HG03045 (cell line): ENCODE measurements around the gene VEPH1.
A peak's percentile ranks its signal among the peaks of the same experiment; 100 is the strongest.

Experiments used
- ATAC-seq: cut with Tn5 transposase; IDR thresholded peaks from one replicate; pipeline ENCODE4 v1.9.1; 2021; ENCODE audit warnings: mild to moderate bottlenecking, moderate library complexity; ENCODE audit not compliant: unreplicated experiment

VEPH1 gene

DNA sequence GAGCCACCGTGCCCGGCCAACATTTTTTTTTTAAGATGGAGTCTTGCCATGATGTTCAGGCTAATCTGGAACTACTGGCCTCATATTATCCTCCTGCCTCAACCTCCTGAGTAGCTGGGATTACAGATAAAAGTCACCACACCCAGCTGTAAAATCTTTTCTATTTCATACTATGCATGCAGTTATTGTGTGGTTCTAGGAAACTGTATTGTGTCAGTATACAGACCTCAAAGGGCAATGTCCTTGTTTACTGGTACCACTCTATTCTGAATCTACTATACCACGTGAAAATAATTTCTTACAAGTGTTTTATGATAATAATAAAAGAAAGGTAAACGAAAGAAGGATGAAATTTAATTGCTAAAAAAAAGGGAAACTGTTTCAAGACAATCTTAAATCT is 190.0 kb downstream of the VEPH1 start:
- ATAC-seq, result no peak

DNA sequence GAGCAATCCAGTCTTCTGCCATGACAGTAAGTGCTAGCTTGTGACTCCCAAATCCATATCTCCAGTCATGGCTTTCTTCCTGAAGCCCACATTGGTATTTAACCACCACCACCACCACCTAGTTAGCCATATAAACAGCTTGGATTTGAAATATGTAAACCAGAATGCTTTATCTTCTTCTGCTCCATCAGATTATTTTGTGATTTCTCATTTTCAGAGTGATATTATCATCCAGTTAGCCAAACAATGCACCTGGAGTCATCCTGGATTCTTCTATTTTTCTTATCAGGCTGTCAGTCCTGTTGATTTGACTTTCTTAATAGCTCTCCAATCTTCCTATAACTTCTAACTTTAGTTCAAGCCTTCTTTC is 190.9 kb downstream of the VEPH1 start:
- no peak for ATAC-seq

GRCh38 chr3:157311633-157312375 is 191.4 kb downstream of the VEPH1 start:
- ATAC-seq, result no peak

- ATAC-seq, result peak; percentile 68
These were observed 192.7 kb downstream of the VEPH1 start for GRCh38 chr3:157310329-157311052.

GRCh38 chr3:157306502-157306901 is 196.7 kb downstream of the VEPH1 start:
- ATAC-seq, result no peak

DNA sequence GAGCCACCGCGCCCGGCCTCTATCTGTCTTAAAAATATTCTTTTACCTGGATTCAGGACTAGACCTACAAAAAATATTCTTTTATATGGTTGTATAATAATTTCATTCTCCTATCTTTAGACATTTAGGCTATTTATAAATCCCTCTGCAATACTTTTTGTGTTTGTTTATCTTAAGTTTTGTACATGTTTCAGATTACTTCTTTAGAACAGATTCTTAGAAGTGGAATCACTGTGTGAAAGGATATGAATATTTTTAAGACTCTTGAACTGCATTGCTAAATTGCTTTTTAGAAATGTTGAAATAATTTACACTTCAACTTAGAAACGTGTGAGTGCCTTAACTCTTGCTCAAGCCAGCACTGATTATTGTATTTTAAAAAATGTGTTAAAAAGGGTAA is 197.8 kb downstream of the VEPH1 start:
- ATAC-seq, result no peak

GRCh38 chr3:157301755-157302154 is 201.5 kb downstream of the VEPH1 start:
- no peak for ATAC-seq

- no peak for ATAC-seq
These were observed 202.1 kb downstream of the VEPH1 start for GRCh38 chr3:157300981-157301663.

DNA sequence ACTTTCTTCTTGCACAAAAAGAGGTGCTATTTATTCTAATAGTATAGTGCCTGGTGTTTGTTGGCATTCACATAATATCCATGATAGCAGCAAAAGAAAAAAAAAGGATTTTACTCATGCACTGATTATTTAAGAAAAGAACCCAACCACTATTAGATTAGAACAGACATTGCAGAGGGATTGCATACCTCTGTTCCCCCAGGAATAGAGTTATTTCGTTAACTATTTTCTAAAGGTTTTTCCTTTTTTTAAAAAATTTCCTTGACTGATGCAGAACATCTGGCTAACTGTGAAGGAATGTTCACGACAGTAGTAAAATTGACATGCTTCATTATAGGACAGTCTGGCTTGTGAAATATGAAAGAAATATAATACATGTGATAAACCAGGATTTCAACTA is 203.1 kb downstream of the VEPH1 start:
- no peak for ATAC-seq

DNA sequence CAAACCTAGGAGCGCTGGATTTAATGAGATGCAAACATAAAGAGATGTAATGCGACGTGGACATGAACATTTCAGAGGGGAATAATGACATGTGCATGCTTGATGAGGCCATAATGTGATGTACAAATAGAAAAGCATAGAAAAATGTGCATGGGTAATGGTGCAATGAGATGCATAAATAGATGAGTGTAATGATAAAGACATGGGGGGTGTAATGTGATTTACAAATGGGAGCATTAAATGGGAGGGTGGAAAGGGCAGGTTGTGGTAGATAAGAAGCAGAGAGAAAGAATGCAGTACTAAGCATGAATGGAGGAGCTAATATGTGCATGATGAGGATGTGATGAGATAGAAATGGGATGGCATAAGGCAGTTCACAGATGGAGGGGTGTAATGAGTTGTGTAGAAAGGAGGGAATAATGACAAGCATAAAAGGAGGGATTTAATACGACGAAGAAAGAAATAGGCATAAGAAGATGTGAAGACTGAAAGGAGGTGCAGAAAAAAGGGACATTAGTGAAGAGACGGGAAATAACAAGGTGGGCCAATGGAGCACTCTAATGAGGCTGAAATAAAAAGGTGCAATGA is 205.8 kb downstream of the VEPH1 start:
- no peak for ATAC-seq

- no peak for ATAC-seq
These were observed 208.3 kb downstream of the VEPH1 start for GRCh38 chr3:157294953-157295352.

- no peak for ATAC-seq
These were observed 208.7 kb downstream of the VEPH1 start for GRCh38 chr3:157294491-157294890.

GRCh38 chr3:157290766-157291165 is 212.4 kb downstream of the VEPH1 start:
- no peak for ATAC-seq

- ATAC-seq, result no peak
These were observed 217.2 kb downstream of the VEPH1 start for GRCh38 chr3:157285966-157286365.

GRCh38 chr3:157285141-157285540 is 218.1 kb downstream of the VEPH1 start:
- ATAC-seq, result no peak

DNA sequence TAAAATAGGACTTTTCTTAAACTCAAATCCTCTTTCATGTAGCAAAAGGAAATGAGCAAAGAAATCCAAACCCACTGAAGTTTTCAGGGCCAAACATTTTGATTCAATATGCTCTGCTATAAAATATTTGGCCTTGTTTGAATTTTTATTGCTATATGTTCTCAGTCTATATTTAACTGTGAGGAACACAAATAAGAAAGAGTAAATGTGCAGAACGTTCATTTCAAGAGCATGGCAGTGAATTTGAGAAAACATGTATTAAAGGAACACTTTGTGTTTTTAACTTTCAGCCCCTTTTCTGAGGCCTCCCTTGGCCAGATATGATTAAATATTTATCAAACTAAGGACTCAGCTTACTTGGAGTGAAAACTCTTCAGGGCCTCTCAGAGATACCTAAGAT is 218.5 kb downstream of the VEPH1 start:
- no peak for ATAC-seq

- ATAC-seq, result no peak
These were observed 220.7 kb downstream of the VEPH1 start for GRCh38 chr3:157282261-157283191.

- no peak for ATAC-seq
These were observed 222.4 kb downstream of the VEPH1 start for GRCh38 chr3:157280786-157281185.

- ATAC-seq, result no peak
These were observed 222.9 kb downstream of the VEPH1 start for GRCh38 chr3:157280354-157280753.

DNA sequence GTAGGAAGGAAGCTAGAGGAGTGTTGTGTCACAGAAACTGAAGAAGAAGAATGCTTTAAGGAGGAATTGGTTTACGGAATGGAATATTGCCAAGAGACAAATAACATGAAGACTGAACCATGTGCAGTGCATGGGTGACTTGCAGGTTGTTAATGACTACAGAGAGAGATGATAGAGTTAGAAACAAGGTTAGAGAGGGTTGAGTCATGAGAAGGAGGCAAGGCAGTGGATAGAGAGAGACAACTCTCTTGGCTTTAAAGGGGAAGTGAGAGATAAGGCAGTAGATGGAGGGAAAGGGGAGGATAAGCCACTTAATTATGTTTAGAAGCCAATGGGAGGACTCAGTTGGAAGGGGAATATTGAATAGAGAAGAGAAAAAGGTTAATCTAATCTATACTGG is 224.0 kb downstream of the VEPH1 start:
- no peak for ATAC-seq

DNA sequence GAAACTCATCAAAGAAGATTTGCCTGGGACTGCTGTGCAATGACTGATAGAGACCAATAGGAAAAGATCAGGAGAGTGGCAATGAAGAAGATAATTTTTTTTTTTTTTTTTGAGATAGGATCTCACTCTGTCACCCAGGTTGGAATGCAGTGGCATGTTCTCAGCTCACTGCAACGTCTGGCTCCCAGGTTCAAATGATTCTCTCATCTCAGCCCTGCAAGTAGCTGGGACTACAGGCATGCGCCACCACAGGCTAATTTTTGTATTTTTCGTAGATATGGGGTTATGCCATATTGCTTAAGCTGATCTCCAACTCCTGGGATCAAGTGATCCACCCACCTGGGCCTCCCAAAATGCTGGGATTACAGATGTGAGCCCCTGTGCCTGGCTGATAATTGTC is 226.4 kb downstream of the VEPH1 start:
- no peak for ATAC-seq
